Measurements from ENCODE around the gene MTM1.

DNA sequence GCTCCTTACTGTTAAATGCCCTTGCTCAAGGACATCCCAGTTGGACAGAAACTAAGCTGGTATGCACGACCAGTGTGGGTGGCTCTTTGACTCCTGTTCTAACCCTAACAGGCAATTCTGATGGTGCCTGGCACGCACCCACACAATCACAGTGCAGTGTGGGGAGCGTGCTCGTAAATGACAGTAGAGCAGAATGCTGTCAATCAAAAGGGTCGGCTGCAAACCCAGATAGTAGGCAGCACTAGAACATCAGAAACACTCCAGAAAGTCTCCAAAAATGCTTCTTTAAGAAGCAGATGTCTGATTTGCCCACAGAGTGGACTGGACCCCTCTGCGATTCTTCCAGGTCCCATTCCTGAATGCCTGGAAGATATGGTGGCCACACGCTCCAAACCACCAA is 37.6 kb upstream of the MTM1 start:
- TF ChIP-seq, protein P1, sequence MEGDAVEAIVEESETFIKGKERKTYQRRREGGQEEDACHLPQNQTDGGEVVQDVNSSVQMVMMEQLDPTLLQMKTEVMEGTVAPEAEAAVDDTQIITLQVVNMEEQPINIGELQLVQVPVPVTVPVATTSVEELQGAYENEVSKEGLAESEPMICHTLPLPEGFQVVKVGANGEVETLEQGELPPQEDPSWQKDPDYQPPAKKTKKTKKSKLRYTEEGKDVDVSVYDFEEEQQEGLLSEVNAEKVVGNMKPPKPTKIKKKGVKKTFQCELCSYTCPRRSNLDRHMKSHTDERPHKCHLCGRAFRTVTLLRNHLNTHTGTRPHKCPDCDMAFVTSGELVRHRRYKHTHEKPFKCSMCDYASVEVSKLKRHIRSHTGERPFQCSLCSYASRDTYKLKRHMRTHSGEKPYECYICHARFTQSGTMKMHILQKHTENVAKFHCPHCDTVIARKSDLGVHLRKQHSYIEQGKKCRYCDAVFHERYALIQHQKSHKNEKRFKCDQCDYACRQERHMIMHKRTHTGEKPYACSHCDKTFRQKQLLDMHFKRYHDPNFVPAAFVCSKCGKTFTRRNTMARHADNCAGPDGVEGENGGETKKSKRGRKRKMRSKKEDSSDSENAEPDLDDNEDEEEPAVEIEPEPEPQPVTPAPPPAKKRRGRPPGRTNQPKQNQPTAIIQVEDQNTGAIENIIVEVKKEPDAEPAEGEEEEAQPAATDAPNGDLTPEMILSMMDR (conservative IDR thresholded peaks at IDR 0.05; ENCODE audit: low read length) = no peak
- no peak for TF ChIP-seq EZH2phosphoT487 (IDR thresholded peaks at IDR 0.05; ENCODE audit: borderline replicate concordance)
